GM12892 (cell line): Measurements from ENCODE around the gene ZFPM1.

Source experiments
- POLR2A ChIP-seq: IDR thresholded peaks from 2 replicates; pipeline ENCODE4 v1.6.1; 2011; ENCODE audit warnings: low read depth, low read length, control low read depth
- POLR2AphosphoS5 ChIP-seq: IDR thresholded peaks from 2 replicates; pipeline ENCODE4 v1.6.1; 2011; ENCODE audit warnings: low read depth, low read length, control low read depth
- TAF1 ChIP-seq: IDR thresholded peaks from 2 replicates; pipeline ENCODE4 v1.6.1; 2011; ENCODE audit warnings: low read depth, mild to moderate bottlenecking, control low read depth, low read length, borderline replicate concordance

DNA sequence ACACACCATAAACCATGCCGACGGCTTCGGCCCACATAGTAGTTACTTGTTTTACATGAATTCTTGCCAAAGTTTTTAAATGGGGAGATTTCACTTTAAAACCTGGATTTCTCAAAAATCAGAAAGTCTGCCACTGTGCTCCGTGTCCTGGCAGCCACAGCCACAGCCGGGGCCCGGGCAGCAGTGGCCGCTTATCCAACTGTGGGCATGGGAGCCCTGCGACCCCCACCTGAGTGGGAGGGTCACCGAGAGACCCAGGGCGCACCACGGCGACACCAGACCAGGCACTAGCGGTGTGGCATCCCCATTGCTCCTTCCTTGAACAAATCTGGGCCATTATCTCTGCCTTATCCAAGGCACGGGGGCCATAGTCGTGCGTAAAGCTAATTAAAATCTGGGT is 40.3 kb upstream of the ZFPM1 start:
- no peak for TF ChIP-seq POLR2A
- no peak for TF ChIP-seq POLR2AphosphoS5
- no peak for TF ChIP-seq TAF1
